ENCODE measurements around the gene SLC22A17.

Gene SLC22A17

DNA sequence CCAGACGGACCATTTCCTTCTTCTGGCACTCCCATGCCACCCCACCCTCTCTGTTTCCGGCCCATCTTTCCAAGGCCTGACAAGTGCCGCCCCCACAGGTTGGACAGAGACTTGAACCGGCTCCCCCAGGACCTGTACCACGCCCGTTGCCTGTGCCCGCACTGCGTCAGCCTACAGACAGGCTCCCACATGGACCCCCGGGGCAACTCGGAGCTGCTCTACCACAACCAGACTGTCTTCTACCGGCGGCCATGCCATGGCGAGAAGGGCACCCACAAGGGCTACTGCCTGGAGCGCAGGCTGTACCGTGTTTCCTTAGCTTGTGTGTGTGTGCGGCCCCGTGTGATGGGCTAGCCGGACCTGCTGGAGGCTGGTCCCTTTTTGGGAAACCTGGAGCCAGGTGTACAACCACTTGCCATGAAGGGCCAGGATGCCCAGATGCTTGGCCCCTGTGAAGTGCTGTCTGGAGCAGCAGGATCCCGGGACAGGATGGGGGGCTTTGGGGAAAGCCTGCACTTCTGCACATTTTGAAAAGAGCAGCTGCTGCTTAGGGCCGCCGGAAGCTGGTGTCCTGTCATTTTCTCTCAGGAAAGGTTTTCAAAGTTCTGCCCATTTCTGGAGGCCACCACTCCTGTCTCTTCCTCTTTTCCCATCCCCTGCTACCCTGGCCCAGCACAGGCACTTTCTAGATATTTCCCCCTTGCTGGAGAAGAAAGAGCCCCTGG is 23.0 kb upstream of the SLC22A17 start:
- Histone ChIP-seq H3K27me3 (ENCODE audit: control insufficient read depth in 1 of 2, insufficient read depth in 2 of 2, low read length in 2 of 2) (no peaks in the 10 kb centered on the region), H3K9ac (ENCODE audit: low read depth in 1 of 2, low read length in 2 of 2) (no peak overlapping the region), H3K9me3 (ENCODE audit: control insufficient read depth in 1 of 2, low read length in 2 of 2) (no peaks in the 10 kb centered on the region), H3K4me1 (ENCODE audit: control insufficient read depth in 1 of 2, insufficient read depth in 2 of 2, low read length in 2 of 2) (peaks cover 7 to 11% of the 10 kb centered on the region in 2 donors), H3K36me3 (ENCODE audit: control insufficient read depth in 1 of 2, insufficient read depth in 2 of 2, low read length in 2 of 2) (no peaks in the 10 kb centered on the region), H3K4me3 (ENCODE audit: low read depth in 1 of 2, low read length in 2 of 2) (no peak overlapping the region), H3K27ac (ENCODE audit: low read depth, low read length) (no peak overlapping the region)

DNA sequence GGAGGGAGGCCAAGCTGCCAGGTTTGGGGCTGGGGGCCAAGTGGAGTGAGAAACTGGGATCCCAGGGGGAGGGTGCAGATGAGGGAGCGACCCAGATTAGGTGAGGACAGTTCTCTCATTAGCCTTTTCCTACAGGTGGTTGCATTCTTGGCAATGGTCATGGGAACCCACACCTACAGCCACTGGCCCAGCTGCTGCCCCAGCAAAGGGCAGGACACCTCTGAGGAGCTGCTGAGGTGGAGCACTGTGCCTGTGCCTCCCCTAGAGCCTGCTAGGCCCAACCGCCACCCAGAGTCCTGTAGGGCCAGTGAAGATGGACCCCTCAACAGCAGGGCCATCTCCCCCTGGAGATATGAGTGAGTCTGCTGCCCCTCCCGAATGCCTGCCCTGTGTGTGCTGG is 20.4 kb upstream of the SLC22A17 start:
- no peak overlapping the region for H3K27ac ChIP-seq (ENCODE audit: low read depth, low read length)
- no peak overlapping the region for H3K4me3 ChIP-seq (ENCODE audit: low read depth in 1 of 2, low read length in 2 of 2)
- H3K4me1 ChIP-seq (ENCODE audit: control insufficient read depth in 1 of 2, insufficient read depth in 2 of 2, low read length in 2 of 2), result no peaks in the 10 kb centered on the region
- no peak overlapping the region for H3K9ac ChIP-seq (ENCODE audit: low read depth in 1 of 2, low read length in 2 of 2)
- H3K36me3 ChIP-seq (ENCODE audit: control insufficient read depth in 1 of 2, insufficient read depth in 2 of 2, low read length in 2 of 2), result no peaks in the 10 kb centered on the region
- no peaks in the 10 kb centered on the region for H3K27me3 ChIP-seq (ENCODE audit: control insufficient read depth in 1 of 2, insufficient read depth in 2 of 2, low read length in 2 of 2)
- no peaks in the 10 kb centered on the region for H3K9me3 ChIP-seq (ENCODE audit: control insufficient read depth in 1 of 2, low read length in 2 of 2)

- Histone ChIP-seq H3K4me1 (ENCODE audit: control insufficient read depth in 1 of 2, insufficient read depth in 2 of 2, low read length in 2 of 2) (no peaks in the 10 kb centered on the region), H3K27ac (ENCODE audit: low read depth, low read length) (no peak within 1 kb of the TSS), H3K9ac (ENCODE audit: low read depth in 1 of 2, low read length in 2 of 2) (no peak within 1 kb of the TSS), H3K9me3 (ENCODE audit: control insufficient read depth in 1 of 2, low read length in 2 of 2) (no peaks in the 10 kb centered on the region), H3K4me3 (ENCODE audit: low read depth in 1 of 2, low read length in 2 of 2) (no peak within 1 kb of the TSS), H3K36me3 (ENCODE audit: control insufficient read depth in 1 of 2, insufficient read depth in 2 of 2, low read length in 2 of 2) (no peaks in the 10 kb centered on the region), H3K27me3 (ENCODE audit: control insufficient read depth in 1 of 2, insufficient read depth in 2 of 2, low read length in 2 of 2) (peaks cover 0 to 3% of the 10 kb centered on the region in 2 donors)
These were observed 19.8 kb upstream of the SLC22A17 start, which contains the start of gene IL25 for GRCh38 chr14:23372509-23372908. IL25 (plus strand) TSS chr14:23372809.

- Histone ChIP-seq H3K9ac (ENCODE audit: low read depth in 1 of 2, low read length in 2 of 2) (no peak overlapping the region), H3K4me3 (ENCODE audit: low read depth in 1 of 2, low read length in 2 of 2) (no peak overlapping the region), H3K27ac (ENCODE audit: low read depth, low read length) (no peak overlapping the region), H3K36me3 (ENCODE audit: control insufficient read depth in 1 of 2, insufficient read depth in 2 of 2, low read length in 2 of 2) (no peaks in the 10 kb centered on the region), H3K27me3 (ENCODE audit: control insufficient read depth in 1 of 2, insufficient read depth in 2 of 2, low read length in 2 of 2) (peaks cover 4 to 5% of the 10 kb centered on the region in 2 donors), H3K9me3 (ENCODE audit: control insufficient read depth in 1 of 2, low read length in 2 of 2) (no peaks in the 10 kb centered on the region), H3K4me1 (ENCODE audit: control insufficient read depth in 1 of 2, insufficient read depth in 2 of 2, low read length in 2 of 2) (no peaks in the 10 kb centered on the region)
These were observed 19.2 kb upstream of the SLC22A17 start for GRCh38 chr14:23371865-23372264.

DNA sequence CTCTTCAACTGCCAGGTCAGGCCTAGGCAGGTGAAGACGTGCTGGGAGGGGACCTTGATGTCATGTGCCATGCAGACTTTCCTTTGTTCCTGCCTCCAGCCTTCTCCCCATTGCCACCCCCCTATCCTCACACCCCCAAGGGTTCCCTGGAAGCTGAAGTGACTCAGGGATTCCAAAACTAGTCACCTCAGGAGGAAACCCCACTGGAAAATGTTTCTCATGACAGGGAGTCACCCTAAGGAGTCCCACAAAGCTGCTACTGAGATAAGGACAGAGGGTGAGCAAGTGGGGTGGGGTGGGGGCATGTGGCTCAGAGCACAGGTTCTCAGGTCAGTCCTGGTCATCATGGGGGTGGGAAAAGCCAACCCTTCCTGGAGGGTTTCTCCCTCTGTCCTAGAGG is 17.5 kb upstream of the SLC22A17 start:
- Histone ChIP-seq H3K4me3 (ENCODE audit: low read depth in 1 of 2, low read length in 2 of 2) (no peak overlapping the region), H3K27me3 (ENCODE audit: control insufficient read depth in 1 of 2, insufficient read depth in 2 of 2, low read length in 2 of 2) (peaks cover 6 to 11% of the 10 kb centered on the region in 2 donors), H3K9ac (ENCODE audit: low read depth in 1 of 2, low read length in 2 of 2) (no peak overlapping the region), H3K4me1 (ENCODE audit: control insufficient read depth in 1 of 2, insufficient read depth in 2 of 2, low read length in 2 of 2) (no peaks in the 10 kb centered on the region), H3K36me3 (ENCODE audit: control insufficient read depth in 1 of 2, insufficient read depth in 2 of 2, low read length in 2 of 2) (no peaks in the 10 kb centered on the region), H3K9me3 (ENCODE audit: control insufficient read depth in 1 of 2, low read length in 2 of 2) (no peaks in the 10 kb centered on the region), H3K27ac (ENCODE audit: low read depth, low read length) (no peak overlapping the region)

GRCh38 chr14:23366426-23366921 is 13.8 kb upstream of the SLC22A17 start:
- Histone ChIP-seq H3K9ac (ENCODE audit: low read depth in 1 of 2, low read length in 2 of 2) (no peak overlapping the region), H3K36me3 (ENCODE audit: control insufficient read depth in 1 of 2, insufficient read depth in 2 of 2, low read length in 2 of 2) (no peaks in the 10 kb centered on the region), H3K4me3 (ENCODE audit: low read depth in 1 of 2, low read length in 2 of 2) (no peak overlapping the region), H3K9me3 (ENCODE audit: control insufficient read depth in 1 of 2, low read length in 2 of 2) (no peaks in the 10 kb centered on the region), H3K27ac (ENCODE audit: low read depth, low read length) (no peak overlapping the region), H3K27me3 (ENCODE audit: control insufficient read depth in 1 of 2, insufficient read depth in 2 of 2, low read length in 2 of 2) (peaks cover 14 to 28% of the 10 kb centered on the region in 2 donors), H3K4me1 (ENCODE audit: control insufficient read depth in 1 of 2, insufficient read depth in 2 of 2, low read length in 2 of 2) (peaks cover 0 to 4% of the 10 kb centered on the region in 2 donors)

- H3K4me1 ChIP-seq (ENCODE audit: control insufficient read depth in 1 of 2, insufficient read depth in 2 of 2, low read length in 2 of 2), result peaks cover 0 to 4% of the 10 kb centered on the region in 2 donors
- peaks cover 14 to 28% of the 10 kb centered on the region in 2 donors for H3K27me3 ChIP-seq (ENCODE audit: control insufficient read depth in 1 of 2, insufficient read depth in 2 of 2, low read length in 2 of 2)
These were observed 13.2 kb upstream of the SLC22A17 start for GRCh38 chr14:23365732-23366425.

DNA sequence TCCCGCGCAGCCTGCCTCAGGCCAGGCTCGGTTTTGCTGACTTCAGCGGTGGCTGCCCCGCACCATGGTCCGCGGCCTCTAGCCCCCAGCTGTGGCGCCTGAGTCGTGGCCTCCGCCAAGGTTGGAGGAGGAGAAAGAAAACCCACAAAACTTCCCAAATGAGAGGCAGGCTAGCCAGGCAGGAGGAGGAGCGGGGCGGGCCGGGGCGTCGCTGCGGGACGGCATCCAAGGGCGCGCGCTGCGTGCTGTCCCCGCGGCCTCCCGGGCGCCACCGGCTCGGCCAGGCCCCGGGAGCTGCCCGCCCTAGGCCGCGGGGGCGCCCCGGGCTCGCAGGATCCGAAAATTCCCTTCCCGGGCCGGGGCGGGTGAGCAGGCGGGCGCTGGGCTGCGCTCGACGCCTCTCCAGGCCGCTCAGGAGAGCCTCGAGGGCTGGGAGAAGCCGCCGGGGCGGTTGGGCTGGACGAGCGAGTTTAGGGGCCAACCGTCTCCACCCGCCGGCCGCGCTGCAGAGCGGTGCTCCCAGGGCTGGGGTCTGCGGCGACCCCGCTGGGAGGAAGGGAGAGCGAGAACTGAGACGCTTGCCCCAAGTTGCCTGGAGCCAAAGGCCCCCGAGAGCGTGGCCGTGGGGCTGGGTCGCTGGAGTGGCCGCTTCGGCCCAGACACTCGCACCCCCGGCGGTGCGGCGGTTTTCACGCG is 12.5 kb upstream of the SLC22A17 start, which contains the start of gene EFS:
TSS of gene EFS (minus strand) at position 137 of the 696 bp plus-strand sequence. CDS start 147 bp downstream, outside the sequence.
- Histone ChIP-seq H3K36me3 (ENCODE audit: control insufficient read depth in 1 of 2, insufficient read depth in 2 of 2, low read length in 2 of 2) (no peaks in the 10 kb centered on the region), H3K27ac (ENCODE audit: low read depth, low read length) (peak within 1 kb of the TSS; percentile 72), H3K4me3 (ENCODE audit: low read depth in 1 of 2, low read length in 2 of 2) (peak within 1 kb of the TSS; percentile 40 to 53), H3K27me3 (ENCODE audit: control insufficient read depth in 1 of 2, insufficient read depth in 2 of 2, low read length in 2 of 2) (peaks cover 14 to 28% of the 10 kb centered on the region in 2 donors), H3K9ac (ENCODE audit: low read depth in 1 of 2, low read length in 2 of 2) (peak within 1 kb of the TSS; percentile 40 to 51), H3K9me3 (ENCODE audit: control insufficient read depth in 1 of 2, low read length in 2 of 2) (no peaks in the 10 kb centered on the region), H3K4me1 (ENCODE audit: control insufficient read depth in 1 of 2, insufficient read depth in 2 of 2, low read length in 2 of 2) (peaks cover 0 to 4% of the 10 kb centered on the region in 2 donors)

More at GRCh38 chr14:23365732-23366425, 13.2 kb upstream of the SLC22A17 start:
- peak overlapping the region; percentile 72 for H3K27ac ChIP-seq (ENCODE audit: low read depth, low read length)
- no peaks in the 10 kb centered on the region for H3K36me3 ChIP-seq (ENCODE audit: control insufficient read depth in 1 of 2, insufficient read depth in 2 of 2, low read length in 2 of 2)
- H3K9me3 ChIP-seq (ENCODE audit: control insufficient read depth in 1 of 2, low read length in 2 of 2), result no peaks in the 10 kb centered on the region
- peak overlapping the region; percentile 34 to 53 for H3K4me3 ChIP-seq (ENCODE audit: low read depth in 1 of 2, low read length in 2 of 2)
- peak overlapping the region in 1 of 2 donors; percentile 40 for H3K9ac ChIP-seq (ENCODE audit: low read depth in 1 of 2, low read length in 2 of 2)

GRCh38 chr14:23364164-23365035 is 11.7 kb upstream of the SLC22A17 start:
- Histone ChIP-seq H3K4me1 (ENCODE audit: control insufficient read depth in 1 of 2, insufficient read depth in 2 of 2, low read length in 2 of 2) (peaks cover 0 to 4% of the 10 kb centered on the region in 2 donors), H3K4me3 (ENCODE audit: low read depth in 1 of 2, low read length in 2 of 2) (peak overlapping the region; percentile 40 to 48), H3K27ac (ENCODE audit: low read depth, low read length) (peak overlapping the region; percentile 66), H3K9me3 (ENCODE audit: control insufficient read depth in 1 of 2, low read length in 2 of 2) (no peaks in the 10 kb centered on the region), H3K36me3 (ENCODE audit: control insufficient read depth in 1 of 2, insufficient read depth in 2 of 2, low read length in 2 of 2) (no peaks in the 10 kb centered on the region), H3K9ac (ENCODE audit: low read depth in 1 of 2, low read length in 2 of 2) (peak overlapping the region; percentile 14 to 51), H3K27me3 (ENCODE audit: control insufficient read depth in 1 of 2, insufficient read depth in 2 of 2, low read length in 2 of 2) (peaks cover 14 to 28% of the 10 kb centered on the region in 2 donors)

Measured in duodenal mucosa (tissue), 2 donors.